ENCODE data around the gene STAT6.

STAT6 gene

GRCh38 chr12:57146092-57146491, 34.9 kb upstream of the STAT6 start:
- DNase-seq = no peak

GRCh38 chr12:57145460-57146059, 34.4 kb upstream of the STAT6 start:
- no peak for DNase-seq

GRCh38 chr12:57143454-57143853, 32.3 kb upstream of the STAT6 start:
- DNase-seq = no peak

- DNase-seq = no peak
Measured at GRCh38 chr12:57142727-57143126, 31.6 kb upstream of the STAT6 start.

GRCh38 chr12:57142121-57142520, 31.0 kb upstream of the STAT6 start:
- no peak for DNase-seq

- DNase-seq = no peak
Measured at GRCh38 chr12:57141249-57141648, 30.1 kb upstream of the STAT6 start.

- DNase-seq = no peak
Measured at GRCh38 chr12:57139796-57140649, 28.9 kb upstream of the STAT6 start.

GRCh38 chr12:57138526-57139272, 27.5 kb upstream of the STAT6 start:
- peak in 1 of 2 donors; percentile 14 for DNase-seq

GRCh38 chr12:57135527-57136326, 24.6 kb upstream of the STAT6 start:
- DNase-seq = no peak

- no peak for DNase-seq
Measured at GRCh38 chr12:57134949-57135348, 23.8 kb upstream of the STAT6 start.

GRCh38 chr12:57133916-57134315, 22.8 kb upstream of the STAT6 start:
- no peak for DNase-seq

- no peak for DNase-seq
Measured at GRCh38 chr12:57133013-57133569, 21.9 kb upstream of the STAT6 start.

GRCh38 chr12:57131896-57132744, 21.0 kb upstream of the STAT6 start:
- DNase-seq = no peak

- DNase-seq = no peak
Measured at GRCh38 chr12:57130941-57131340, 19.8 kb upstream of the STAT6 start.

GRCh38 chr12:57129889-57130288, 18.7 kb upstream of the STAT6 start:
- DNase-seq = peak in 1 of 2 donors; percentile 29

GRCh38 chr12:57129321-57129842, 18.2 kb upstream of the STAT6 start:
- DNase-seq = no peak

- DNase-seq = no peak
Measured at GRCh38 chr12:57128519-57129247, 17.5 kb upstream of the STAT6 start.

- DNase-seq = peak; percentile 80 to 83
Measured at GRCh38 chr12:57127726-57128518, 16.8 kb upstream of the STAT6 start, which contains the start of gene LRP1. Gene LRP1, plus strand, starts transcription at chr12:57128483. Its CDS starts 482 bp downstream, at chr12:57128965.

- DNase-seq = peak; percentile 41 to 68
Measured at GRCh38 chr12:57127101-57127725, 16.1 kb upstream of the STAT6 start.
